Psoas muscle (tissue), 8 donors: Measurements from ENCODE around the gene OR6C76. TPM values are rescaled to one million over a fixed set of nuclear protein-coding genes. Genes with fewer than 3 reads are reported as not detected.
"Not testable (repeated sequence)": the region's sequence is repeated elsewhere in the genome, so short reads cannot be mapped to it uniquely, and the experiment has no call there.

Experiments used
- ATAC-seq, 4 donors: fragments of 200-7000 bp; cut with Tn5 transposase; one replicate each; pipeline ENCODE4 v1.9.1; 2020; ENCODE audit warnings: moderate library complexity in 3 of 4, mild to moderate bottlenecking in 2 of 4
- DNase-seq, 2 donors: peaks; one replicate each; pipeline ENCODE4 v3.0.0-alpha.2; 2020
- H3K27ac ChIP-seq: fragments of 200-600 bp; one replicate; pipeline ENCODE4 v1.8.0; 2022
- H3K27me3 ChIP-seq, 3 donors: fragments of 200-600 bp in 1 of 3; one replicate each; pipeline versions ENCODE4 v1.6.1 to v1.8.0; 2013 to 2022; ENCODE audit warnings: low read length in 2 of 3, mild to moderate bottlenecking in 2 of 3, moderate library complexity in 1 of 3; ENCODE audit not compliant: insufficient read depth in 3 of 3
- H3K36me3 ChIP-seq, 2 donors: fragments of 200-600 bp in 1 of 2; one replicate each; pipeline versions ENCODE4 v1.6.1 to v1.8.0; 2013 to 2022; ENCODE audit warnings: low read depth in 1 of 2, mild to moderate bottlenecking in 1 of 2, moderate library complexity in 1 of 2; ENCODE audit not compliant: insufficient read depth in 1 of 2
- H3K4me1 ChIP-seq: fragments of 200-600 bp; one replicate; pipeline ENCODE4 v1.8.0; 2022
- H3K4me3 ChIP-seq: fragments of 200-600 bp; one replicate; pipeline ENCODE4 v1.8.0; 2022; ENCODE audit warnings: mild to moderate bottlenecking
- H3K9me3 ChIP-seq: fragments of 200-600 bp; one replicate; pipeline ENCODE4 v1.8.0; 2022
- WGBS, 3 donors: extraction: QIAGEN DNeasy Blood & Tissue Kit; methylation state at CpG; one replicate each; pipeline versions ENCODE4 v1.1.6 to v1.1.7; 2013; 5-methylcytosine and 5-hydroxymethylcytosine counted together
- intact Hi-C, 2 donors: fragments of 100-400 bp; cut with DNase I; formaldehyde crosslinking; loops; one replicate each; pipeline versions ENCODE4 v1.11.0 to v1.14.2; 2022
- polyA plus RNA-seq, 3 donors: library from polyadenylated mRNA; stranded (reverse); fragments of 200-250 nt; gene quantifications; one replicate each; pipeline ENCODE4 v1.2.3, GENCODE V29; 2013
- total RNA-seq, 4 donors: library from RNA; stranded (reverse); fragmentation: NEBNext Ultra II Directional in 2 of 4; extraction: Animal tissue kit (Norgen Biotek cat#: 25700) in 2 of 4; gene quantifications; one replicate each; pipeline versions ENCODE4 v1.2.1 to v1.2.4, GENCODE V29; 2021 to 2023
- TF ChIP-seq, protein P1 (sequence below): fragments of 200-600 bp; IDR thresholded peaks from one replicate; pipeline ENCODE4 v1.8.0; 2022; ENCODE audit warnings: antibody characterized with exemption
- donor health status: healthy with polysubstance abuse.
- donor health status: DM: no; HTN: no; CAD: no; lungs with moderate emphysema.
- donor health status: Bipolar disorder and iron deficiency.
- donor health status: healthy.
- donor health status: DM: yes; HTN: yes; CAD: no.
- donor health status: DM: no; HTN: no; CAD: no.
- donor health status: DM: no; HTN: no; CAD: no.
- donor health status: DM: yes; HTN: yes; CAD: no.

OR6C76 gene
- total and polyA plus RNA-seq, 7 donors, result not detected

DNA sequence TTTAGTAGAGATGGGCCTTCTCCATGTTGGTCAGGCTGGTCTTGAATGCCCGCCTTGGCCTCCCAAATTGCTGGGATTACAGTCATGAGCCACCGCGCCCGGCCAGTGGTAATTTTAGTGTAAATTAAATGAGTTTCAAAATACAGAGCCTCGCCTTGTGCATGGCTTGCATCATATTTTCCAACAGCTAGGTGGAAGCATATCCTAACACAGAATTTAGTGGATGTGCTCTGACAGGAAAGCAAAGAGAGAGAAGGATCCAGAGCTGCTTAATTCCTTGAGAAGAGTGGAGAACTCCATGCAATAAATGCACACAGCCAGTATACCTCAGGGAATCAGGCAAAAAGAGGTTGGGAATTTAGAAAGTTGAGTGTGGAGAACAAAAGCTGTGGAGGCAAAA is 20.3 kb downstream of the OR6C76 start:
- DNase-seq (no peak), ATAC-seq (no peak)
- H3K27ac ChIP-seq, result no peak overlapping the region
- peaks cover 2% of the 10 kb centered on the region for H3K9me3 ChIP-seq
- intact Hi-C loops, result no loop called here
- TF ChIP-seq, protein P1, sequence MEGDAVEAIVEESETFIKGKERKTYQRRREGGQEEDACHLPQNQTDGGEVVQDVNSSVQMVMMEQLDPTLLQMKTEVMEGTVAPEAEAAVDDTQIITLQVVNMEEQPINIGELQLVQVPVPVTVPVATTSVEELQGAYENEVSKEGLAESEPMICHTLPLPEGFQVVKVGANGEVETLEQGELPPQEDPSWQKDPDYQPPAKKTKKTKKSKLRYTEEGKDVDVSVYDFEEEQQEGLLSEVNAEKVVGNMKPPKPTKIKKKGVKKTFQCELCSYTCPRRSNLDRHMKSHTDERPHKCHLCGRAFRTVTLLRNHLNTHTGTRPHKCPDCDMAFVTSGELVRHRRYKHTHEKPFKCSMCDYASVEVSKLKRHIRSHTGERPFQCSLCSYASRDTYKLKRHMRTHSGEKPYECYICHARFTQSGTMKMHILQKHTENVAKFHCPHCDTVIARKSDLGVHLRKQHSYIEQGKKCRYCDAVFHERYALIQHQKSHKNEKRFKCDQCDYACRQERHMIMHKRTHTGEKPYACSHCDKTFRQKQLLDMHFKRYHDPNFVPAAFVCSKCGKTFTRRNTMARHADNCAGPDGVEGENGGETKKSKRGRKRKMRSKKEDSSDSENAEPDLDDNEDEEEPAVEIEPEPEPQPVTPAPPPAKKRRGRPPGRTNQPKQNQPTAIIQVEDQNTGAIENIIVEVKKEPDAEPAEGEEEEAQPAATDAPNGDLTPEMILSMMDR, result no peak
- no peaks in the 10 kb centered on the region for H3K36me3 ChIP-seq
- H3K27me3 ChIP-seq, result no peaks in the 10 kb centered on the region
- H3K4me1 ChIP-seq, result no peaks in the 10 kb centered on the region
- no peak overlapping the region for H3K4me3 ChIP-seq
- WGBS, 3 donors, result 76 to 84% (median 82%) methylated on average over 5 of the region's 5 CpGs

DNA sequence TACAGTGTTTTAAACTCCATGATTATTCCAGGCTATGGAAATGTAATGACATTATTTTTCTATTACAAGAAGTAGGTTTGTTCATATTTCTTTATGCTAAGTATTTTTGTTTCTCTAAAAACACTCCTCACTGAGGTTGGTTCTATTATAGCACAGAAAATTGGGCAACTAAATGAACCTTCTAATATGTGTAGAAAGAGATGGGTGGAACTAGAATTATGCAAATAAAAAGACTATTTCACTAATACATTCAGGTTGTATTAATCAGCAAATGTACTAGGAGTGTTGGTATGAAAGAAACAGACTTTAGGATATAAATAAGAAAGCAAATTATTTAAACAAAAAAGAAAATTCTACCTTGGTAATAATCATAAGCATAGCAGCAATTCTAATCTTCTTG is 22.8 kb downstream of the OR6C76 start:
- no peak overlapping the region for H3K4me3 ChIP-seq
- H3K27me3 ChIP-seq, result no peaks in the 10 kb centered on the region
- TF ChIP-seq, protein P1, result no peak
- no peak overlapping the region for H3K27ac ChIP-seq
- intact Hi-C loops, result no loop called here
- DNase-seq (no peak), ATAC-seq (no peak)
- H3K4me1 ChIP-seq, result no peaks in the 10 kb centered on the region
- no peaks in the 10 kb centered on the region for H3K36me3 ChIP-seq
- no peaks in the 10 kb centered on the region for H3K9me3 ChIP-seq

DNA sequence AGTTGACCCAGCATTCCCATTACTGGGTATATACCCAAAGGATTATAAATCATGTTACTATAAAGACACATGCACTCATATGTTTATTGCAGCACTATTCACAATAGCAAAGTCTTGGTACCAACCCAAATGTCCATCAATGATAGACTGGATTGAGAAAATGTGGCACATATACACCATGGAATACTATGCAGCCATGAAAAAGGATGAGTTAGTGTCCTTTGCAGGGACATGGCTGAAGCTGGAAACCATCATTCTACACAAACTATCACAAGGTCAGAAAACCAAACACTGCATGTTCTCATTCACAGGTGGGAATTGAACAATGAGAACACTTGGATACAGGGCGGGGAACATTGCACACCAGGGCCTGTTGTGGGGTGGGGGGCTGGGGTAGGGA is 38.9 kb downstream of the OR6C76 start:
- DNase-seq, H3K4me1 ChIP-seq, H3K9me3 ChIP-seq, H3K36me3 ChIP-seq, H3K27ac ChIP-seq, H3K27me3 ChIP-seq, H3K4me3 ChIP-seq, intact Hi-C loops, ATAC-seq: not testable (repeated sequence)
- WGBS, 3 donors, result 92 to 100% (median 97%) methylated on average over 1 of the region's 1 CpG

DNA sequence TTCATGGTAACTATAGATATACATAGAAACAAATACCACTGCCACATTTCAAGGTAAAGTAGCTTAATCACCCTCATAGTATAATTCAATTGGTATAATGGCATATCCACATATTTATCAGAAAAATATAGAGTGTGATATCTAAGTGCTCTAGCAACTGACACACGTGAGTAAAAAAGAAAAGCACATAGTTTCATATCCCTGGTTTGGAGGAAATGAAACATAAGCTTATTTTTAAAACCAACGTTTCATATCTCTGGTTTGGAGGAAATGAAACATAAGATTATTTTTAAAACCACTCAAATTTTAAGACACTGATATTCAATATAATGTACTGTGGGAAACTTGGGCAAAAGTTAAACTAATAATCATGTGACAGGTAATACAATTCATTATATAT is 41.8 kb downstream of the OR6C76 start:
- no peak overlapping the region for H3K4me3 ChIP-seq
- no peaks in the 10 kb centered on the region for H3K27me3 ChIP-seq
- H3K9me3 ChIP-seq, result no peaks in the 10 kb centered on the region
- H3K4me1 ChIP-seq, result no peaks in the 10 kb centered on the region
- no peak overlapping the region for H3K27ac ChIP-seq
- TF ChIP-seq, protein P1, result no peak
- intact Hi-C loops, result no loop called here
- 42 to 49% (median 48%) methylated on average over 2 of the region's 2 CpGs for WGBS, 3 donors
- DNase-seq (no peak), ATAC-seq (no peak)
- H3K36me3 ChIP-seq, result no peaks in the 10 kb centered on the region

DNA sequence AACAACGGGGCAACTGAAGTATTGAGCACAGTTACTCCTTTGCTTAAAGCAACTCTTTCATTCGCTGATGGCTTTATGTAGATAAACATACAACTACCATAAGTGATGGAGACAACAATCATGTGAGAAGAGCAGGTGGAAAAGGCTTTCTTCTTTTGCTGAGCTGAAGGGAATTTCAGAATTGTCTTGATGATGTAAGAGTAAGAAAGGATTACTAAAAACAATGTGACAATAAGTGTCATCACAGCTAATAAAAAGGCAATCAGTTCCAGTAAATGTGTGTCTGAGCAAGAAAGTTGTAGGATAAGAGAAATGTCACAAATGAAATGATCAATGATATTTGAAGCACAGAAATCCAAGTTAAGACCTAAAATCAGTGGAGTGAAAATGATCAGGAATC is 43.2 kb downstream of the OR6C76 start:
- WGBS, 3 donors, result 67 to 73% (median 69%) methylated on average over 2 of the region's 2 CpGs
- Histone ChIP-seq H3K9me3 (no peaks in the 10 kb centered on the region), H3K4me1 (no peaks in the 10 kb centered on the region), H3K36me3 (no peaks in the 10 kb centered on the region), H3K4me3 (no peak overlapping the region), H3K27ac (no peak overlapping the region), H3K27me3 (no peaks in the 10 kb centered on the region)
- DNase-seq, result no peak
- intact Hi-C loops, result no loop called here
- TF ChIP-seq, protein P1, result no peak
- no peak for ATAC-seq
